Pulmonary artery endothelial cell (primary cell): ENCODE results near the gene MAPK11. TPM values are rescaled to one million over a fixed set of nuclear protein-coding genes. Genes with fewer than 3 reads are reported as not detected.

Experiments used
- DNase-seq: peaks from one replicate; pipeline ENCODE4 v3.0.0-alpha.2; 2011; ENCODE audit warnings: low read depth, low spot score
- total RNA-seq: library from RNA; depleted of rRNA; stranded (reverse); fragments of >200 nt; gene quantifications from 2 replicates; pipeline ENCODE4 v1.2.3, GENCODE V29; 2014

MAPK11 gene
- total RNA-seq, 1 donor from 2014 or later, result 23.3 TPM

- no peak for DNase-seq
These were observed 24.1 kb upstream of the MAPK11 start for GRCh38 chr22:50294319-50294656.

DNA sequence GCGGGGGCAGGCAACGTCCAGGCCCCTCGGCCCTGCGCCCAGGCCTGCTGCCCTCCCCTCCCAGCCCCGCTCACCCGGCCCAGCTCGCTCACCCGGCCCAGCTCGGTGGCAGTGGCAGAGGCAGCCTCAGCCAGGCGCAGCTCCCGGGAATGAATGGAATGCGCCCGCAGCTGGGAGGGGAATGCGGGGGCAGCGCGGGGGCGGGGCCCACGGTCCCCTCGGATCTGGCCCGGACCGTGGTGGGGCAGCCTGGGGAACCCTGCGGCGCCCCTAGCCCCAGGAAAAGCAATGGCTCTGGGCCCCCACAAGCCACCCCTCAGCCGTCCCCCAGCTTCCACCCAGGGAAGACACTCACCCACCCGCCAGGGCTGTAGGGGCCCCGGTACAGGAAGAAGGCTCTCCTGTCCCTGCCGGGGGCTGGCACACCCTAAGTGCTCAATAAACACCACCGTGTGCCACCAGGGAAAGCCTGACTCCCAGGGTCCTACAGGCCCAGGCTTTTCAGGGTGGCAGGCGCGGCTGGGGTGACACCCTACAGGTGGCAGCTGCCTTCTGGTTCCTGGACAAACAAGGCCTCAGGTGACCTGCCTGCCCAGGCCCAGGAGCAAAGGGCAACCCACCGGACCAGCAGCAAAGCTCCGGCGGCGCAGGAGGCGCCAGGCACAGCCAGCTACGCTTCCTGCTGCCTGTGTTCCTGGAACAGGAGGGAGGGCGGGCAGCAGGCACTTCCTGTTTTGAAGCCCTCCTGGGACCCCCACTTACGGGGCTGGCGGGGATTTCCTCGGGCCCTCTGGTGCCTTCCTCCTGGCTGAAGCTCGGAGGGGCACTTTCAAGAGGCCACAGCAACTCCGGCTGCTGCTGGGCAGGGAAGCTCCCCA is 23.5 kb upstream of the MAPK11 start:
- no peak for DNase-seq

- no peak for DNase-seq
These were observed 22.7 kb upstream of the MAPK11 start for GRCh38 chr22:50292643-50293440.

DNA sequence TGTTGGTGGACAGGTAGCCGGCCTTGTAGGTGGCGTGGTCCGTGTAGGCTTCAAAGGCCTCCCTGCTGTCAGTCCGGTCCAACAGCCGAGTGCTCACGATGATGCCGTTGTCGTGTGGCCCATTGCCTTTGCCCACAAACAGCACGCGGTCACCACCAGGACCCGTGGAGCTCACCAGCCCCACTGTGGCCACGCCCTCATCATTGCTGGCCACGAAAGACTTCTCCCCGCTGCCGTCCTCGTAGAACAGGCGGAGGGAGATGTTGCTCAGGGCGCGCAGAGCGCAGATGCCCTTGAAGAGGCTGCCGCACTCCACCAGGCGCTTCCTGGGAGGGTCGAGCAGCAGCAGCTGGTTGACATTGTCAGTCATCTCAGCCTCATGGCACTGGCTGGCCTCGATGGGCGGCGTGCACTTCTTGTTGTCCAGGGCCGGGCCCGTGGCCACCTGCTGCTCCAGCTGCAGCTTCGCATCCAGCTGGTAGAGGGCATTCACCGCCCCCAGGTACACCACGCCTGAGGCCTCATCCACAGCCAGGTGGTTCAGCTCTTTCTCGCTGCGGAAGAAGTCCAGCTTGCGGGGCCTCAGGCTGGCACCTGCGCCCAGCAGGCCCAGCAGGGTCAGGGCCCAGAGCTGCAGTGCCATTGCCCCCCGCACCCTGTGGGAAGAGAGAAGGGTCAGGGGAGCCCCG is 19.9 kb upstream of the MAPK11 start:
- no peak for DNase-seq

GRCh38 chr22:50289151-50289941 is 19.2 kb upstream of the MAPK11 start:
- no peak for DNase-seq

DNA sequence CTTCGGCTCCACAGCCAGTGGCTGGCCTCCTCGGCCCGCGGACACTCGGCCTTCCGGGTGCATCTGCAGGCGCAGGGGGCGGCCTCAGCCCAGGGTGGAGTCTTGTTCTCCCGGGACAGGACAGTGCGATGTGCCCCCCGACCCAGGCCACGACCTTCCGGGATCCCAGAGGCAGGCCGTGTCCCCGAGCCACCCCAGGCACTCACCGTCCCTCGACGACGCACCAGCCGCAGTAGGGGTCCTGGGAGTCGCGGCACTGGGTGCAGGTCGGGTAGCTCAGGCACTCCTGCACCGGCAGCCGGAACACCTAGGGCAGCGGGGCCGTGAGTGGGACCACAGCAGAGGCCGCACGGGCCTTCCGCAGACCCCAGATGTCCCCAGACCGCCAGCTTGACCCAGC is 17.6 kb upstream of the MAPK11 start:
- no peak for DNase-seq

DNA sequence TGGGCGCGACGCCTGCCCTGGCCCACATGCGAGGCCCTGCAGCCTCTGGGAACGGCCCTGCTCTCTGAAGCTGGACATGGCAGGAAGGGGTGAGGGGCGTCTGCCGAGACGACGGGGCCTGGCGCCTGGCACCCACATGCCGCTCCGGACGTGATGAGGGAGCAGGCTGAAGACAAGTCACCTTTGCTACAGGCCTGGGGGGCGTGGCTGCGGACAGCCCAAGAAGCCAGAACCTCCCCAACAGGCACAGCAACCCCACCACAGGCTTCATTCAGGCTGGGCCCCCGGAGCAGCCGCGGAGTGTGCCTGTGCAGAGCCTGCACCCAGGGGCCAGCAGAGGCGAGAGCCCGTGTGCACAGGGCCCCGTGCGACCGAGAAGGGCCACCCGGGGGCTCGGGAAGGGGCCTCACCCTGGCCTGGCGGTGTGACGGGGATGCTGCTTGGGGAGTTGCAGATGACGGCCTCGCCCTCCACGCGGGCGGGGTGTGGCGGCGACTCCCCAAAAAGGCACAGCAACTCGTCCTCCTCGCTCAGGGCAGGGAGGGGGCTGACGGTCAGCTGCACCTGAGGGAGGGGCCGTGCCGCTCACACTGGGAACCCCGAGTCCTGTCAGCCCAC is 16.6 kb upstream of the MAPK11 start:
- DNase-seq, result no peak

GRCh38 chr22:50286275-50286674 is 16.1 kb upstream of the MAPK11 start:
- DNase-seq, result no peak

DNA sequence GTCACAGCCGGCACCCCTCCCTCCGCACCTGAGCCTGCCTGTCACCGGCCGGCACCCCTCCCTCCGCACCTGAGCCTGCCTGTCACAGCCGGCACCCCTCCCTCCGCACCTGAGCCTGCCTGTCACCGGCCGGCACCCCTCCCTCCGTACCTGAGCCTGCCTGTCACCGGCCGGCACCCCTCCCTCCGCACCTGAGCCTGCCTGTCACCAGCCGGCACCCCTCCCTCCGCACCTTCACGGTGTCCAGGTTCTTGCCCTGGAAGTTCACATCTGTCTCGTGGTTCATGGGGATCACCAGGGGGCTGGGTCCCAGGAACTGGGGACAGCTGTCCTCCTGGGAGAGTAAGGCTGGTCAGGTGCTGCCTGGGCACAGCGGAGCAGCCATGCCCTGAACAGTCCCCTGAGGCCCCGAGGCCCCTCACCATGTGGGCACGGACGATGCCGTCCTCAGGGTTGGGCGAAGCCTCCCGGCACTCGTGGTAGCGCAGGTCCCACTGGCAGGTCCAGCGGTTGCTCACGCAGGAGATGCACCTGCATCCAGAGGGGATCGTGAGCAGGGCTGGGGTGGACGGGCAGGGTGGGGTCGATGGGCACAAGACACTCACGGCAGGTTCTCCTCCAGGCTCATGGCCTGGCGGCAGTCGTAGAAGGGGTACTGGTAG is 15.5 kb upstream of the MAPK11 start:
- no peak for DNase-seq

- DNase-seq, result no peak
These were observed 14.3 kb upstream of the MAPK11 start for GRCh38 chr22:50284479-50284878.

DNA sequence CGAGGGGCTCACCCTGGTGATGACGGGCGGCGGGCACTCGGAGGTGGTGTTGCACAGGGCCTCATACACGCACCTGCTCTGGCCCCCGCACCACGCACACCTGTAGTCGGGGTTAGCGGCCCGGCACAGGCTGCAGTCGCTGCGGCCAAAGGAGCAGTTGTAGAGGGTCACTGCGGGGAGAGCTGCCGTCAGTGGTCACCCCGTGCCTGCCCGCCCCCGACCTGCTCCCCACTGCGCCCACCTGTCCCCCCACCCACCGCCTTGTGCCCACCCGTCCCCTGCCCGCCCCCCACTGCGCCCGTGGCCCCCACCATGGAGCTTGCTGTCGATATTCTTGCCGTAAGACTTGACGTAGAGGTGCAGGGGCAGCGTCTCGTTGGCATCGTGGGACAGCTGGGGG is 13.6 kb upstream of the MAPK11 start:
- no peak for DNase-seq

GRCh38 chr22:50282361-50283155 is 12.4 kb upstream of the MAPK11 start:
- DNase-seq, result no peak

GRCh38 chr22:50281957-50282356 is 11.8 kb upstream of the MAPK11 start:
- DNase-seq, result no peak

GRCh38 chr22:50281384-50281760 is 11.2 kb upstream of the MAPK11 start:
- no peak for DNase-seq

DNA sequence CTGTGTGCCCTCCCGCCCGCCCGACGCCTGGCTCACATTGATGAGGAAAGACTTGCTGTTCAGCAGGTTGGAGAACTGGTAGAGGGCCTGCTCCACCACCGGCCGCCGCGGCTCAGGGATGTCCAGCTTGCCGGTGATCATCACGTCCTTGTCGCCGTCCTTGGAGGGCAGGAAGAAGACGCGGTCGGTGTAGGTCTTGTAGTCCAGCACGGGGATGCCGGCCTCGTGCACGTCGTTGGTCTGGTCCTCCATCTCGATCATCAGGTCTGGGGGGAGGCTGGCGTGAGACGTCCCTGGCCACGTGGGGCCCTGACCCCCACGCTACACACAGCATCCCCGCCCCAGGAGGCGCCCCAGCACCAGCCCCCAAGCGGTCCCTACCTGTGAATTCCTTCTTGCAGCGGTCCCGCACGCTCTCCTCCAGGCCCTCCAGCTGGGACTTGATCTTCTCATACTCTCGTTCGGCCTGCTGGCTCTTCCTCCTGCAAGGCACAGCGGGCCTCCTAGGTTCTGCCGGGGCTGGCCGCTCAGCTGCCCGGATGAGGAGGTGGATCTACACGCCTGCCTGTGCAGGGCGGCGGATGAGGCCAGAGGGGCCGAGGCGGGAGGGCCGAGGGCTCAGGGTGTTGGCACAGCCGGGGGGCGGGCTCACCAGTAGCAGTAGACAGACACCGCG is 10.7 kb upstream of the MAPK11 start:
- no peak for DNase-seq

DNA sequence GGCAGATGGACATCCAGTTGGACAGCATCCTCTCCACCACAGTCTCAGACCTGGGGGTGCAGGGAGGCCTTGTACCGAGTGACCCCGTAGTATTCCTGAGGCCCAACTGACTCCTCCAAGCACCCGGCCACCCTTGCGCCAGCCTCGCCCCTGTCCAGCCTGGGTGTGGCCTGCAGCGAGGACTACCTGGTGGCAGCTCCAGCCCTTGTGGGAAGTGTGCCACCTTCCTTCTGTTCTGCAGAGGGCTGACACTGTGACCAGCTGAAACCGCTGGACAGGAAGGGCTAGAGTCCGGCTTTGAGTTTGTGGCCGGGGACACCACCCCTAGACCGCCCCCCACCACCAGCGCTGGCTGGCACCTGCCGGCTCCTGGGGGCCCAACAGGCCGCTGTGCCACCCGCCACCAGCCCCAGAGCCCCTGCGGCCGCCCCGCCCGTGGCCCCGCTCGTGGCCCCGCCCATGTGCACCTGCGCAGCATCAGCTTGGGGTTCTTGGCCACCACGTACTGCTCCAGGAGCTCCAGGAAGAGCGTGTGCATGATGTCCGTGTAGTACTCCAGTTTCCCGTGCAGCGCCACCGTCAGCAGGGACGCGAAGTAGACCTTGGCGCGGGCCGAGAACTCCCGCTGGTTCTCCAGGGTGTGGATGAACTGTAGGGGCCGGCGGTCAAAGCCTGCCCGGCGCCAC is 10.0 kb upstream of the MAPK11 start:
- no peak for DNase-seq

- DNase-seq, result no peak
These were observed 8.9 kb upstream of the MAPK11 start for GRCh38 chr22:50278956-50279619.

- no peak for DNase-seq
These were observed 8.3 kb upstream of the MAPK11 start for GRCh38 chr22:50278461-50278860.
